ENCODE measurements around the gene GOLGA3.

DNA sequence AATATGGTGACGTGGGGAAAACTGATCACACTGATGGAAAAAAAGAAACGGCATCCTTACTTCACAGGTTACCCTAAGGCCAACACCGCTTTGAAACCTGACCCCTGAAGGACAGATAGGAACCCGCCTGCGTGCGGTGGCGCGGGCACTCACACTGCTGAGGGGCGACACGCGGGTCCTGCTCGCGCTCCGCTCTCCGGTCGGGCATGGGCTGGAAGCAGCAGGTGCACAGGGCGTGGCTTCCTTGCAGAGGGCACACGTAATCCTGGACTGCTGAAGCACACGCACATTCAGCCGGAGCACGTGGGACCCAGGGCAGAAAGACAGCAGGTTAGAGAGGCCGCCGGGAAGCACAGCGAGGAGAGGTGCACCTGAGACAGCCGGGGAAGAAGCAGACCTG is 22.8 kb upstream of the GOLGA3 start:
- TF ChIP-seq, protein P1, sequence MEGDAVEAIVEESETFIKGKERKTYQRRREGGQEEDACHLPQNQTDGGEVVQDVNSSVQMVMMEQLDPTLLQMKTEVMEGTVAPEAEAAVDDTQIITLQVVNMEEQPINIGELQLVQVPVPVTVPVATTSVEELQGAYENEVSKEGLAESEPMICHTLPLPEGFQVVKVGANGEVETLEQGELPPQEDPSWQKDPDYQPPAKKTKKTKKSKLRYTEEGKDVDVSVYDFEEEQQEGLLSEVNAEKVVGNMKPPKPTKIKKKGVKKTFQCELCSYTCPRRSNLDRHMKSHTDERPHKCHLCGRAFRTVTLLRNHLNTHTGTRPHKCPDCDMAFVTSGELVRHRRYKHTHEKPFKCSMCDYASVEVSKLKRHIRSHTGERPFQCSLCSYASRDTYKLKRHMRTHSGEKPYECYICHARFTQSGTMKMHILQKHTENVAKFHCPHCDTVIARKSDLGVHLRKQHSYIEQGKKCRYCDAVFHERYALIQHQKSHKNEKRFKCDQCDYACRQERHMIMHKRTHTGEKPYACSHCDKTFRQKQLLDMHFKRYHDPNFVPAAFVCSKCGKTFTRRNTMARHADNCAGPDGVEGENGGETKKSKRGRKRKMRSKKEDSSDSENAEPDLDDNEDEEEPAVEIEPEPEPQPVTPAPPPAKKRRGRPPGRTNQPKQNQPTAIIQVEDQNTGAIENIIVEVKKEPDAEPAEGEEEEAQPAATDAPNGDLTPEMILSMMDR (IDR thresholded peaks at IDR 0.05): no peak
- TF ChIP-seq POLR2A (IDR thresholded peaks at IDR 0.05): no peak
